Neural cell (in vitro differentiated cells): ENCODE results near the gene CYSRT1.

Source experiments
- EP300 ChIP-seq: fragments of 450-650 bp; conservative IDR thresholded peaks from 2 replicates; pipeline ENCODE4 v1.6.1; 2014; ENCODE audit warnings: antibody characterized with exemption, mild to moderate bottlenecking, moderate library complexity; ENCODE audit not compliant: poor library complexity, severe bottlenecking
- EZH2 ChIP-seq: fragments of 200-600, 300-800 bp; shearing (Covaris generic), sonication (generic); IDR thresholded peaks from 2 replicates; pipeline ENCODE4 v1.6.1; 2014; ENCODE audit warnings: antibody characterized with exemption, low read length, borderline replicate concordance, mild to moderate bottlenecking; ENCODE audit not compliant: insufficient read depth, poor library complexity, severe bottlenecking
- MXI1 ChIP-seq: fragments of 450-650 bp; conservative IDR thresholded peaks from 2 replicates; pipeline ENCODE4 v1.6.1; 2014; ENCODE audit warnings: antibody characterized with exemption, mild to moderate bottlenecking; ENCODE audit not compliant: poor library complexity, severe bottlenecking
- POLR2AphosphoS5 ChIP-seq: IDR thresholded peaks from 2 replicates; pipeline ENCODE4 v1.6.1; 2012
- RAD21 ChIP-seq: fragments of 450-650 bp; conservative IDR thresholded peaks from 2 replicates; pipeline ENCODE4 v1.6.1; 2014; ENCODE audit warnings: antibody characterized with exemption, mild to moderate bottlenecking, moderate library complexity
- SMC3 ChIP-seq: fragments of 450-650 bp; conservative IDR thresholded peaks from 2 replicates; pipeline ENCODE4 v1.6.1; 2014; ENCODE audit warnings: antibody characterized with exemption, mild to moderate bottlenecking, moderate library complexity; ENCODE audit not compliant: poor library complexity
- TAF1 ChIP-seq: IDR thresholded peaks from 2 replicates; pipeline ENCODE4 v1.6.1; 2012; ENCODE audit warnings: low read depth
- TF ChIP-seq, protein P1 (sequence below): fragments of 450-650 bp; IDR thresholded peaks from 2 replicates; pipeline ENCODE4 v1.5.1; 2014; ENCODE audit warnings: antibody characterized with exemption, mild to moderate bottlenecking, moderate library complexity; ENCODE audit not compliant: poor library complexity, severe bottlenecking
- TF ChIP-seq, protein P2 (sequence below): IDR thresholded peaks from 2 replicates; pipeline ENCODE4 v1.6.1; 2012; ENCODE audit warnings: borderline replicate concordance

GRCh38 chr9:137266162-137266527 lies 41.2 kb downstream of the CYSRT1 start:
- no peak for TF ChIP-seq EZH2
- no peak for TF ChIP-seq EP300
- TF ChIP-seq, protein P1, sequence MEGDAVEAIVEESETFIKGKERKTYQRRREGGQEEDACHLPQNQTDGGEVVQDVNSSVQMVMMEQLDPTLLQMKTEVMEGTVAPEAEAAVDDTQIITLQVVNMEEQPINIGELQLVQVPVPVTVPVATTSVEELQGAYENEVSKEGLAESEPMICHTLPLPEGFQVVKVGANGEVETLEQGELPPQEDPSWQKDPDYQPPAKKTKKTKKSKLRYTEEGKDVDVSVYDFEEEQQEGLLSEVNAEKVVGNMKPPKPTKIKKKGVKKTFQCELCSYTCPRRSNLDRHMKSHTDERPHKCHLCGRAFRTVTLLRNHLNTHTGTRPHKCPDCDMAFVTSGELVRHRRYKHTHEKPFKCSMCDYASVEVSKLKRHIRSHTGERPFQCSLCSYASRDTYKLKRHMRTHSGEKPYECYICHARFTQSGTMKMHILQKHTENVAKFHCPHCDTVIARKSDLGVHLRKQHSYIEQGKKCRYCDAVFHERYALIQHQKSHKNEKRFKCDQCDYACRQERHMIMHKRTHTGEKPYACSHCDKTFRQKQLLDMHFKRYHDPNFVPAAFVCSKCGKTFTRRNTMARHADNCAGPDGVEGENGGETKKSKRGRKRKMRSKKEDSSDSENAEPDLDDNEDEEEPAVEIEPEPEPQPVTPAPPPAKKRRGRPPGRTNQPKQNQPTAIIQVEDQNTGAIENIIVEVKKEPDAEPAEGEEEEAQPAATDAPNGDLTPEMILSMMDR, result no peak
- no peak for TF ChIP-seq MXI1
- no peak for TF ChIP-seq RAD21
- TF ChIP-seq, protein P2, sequence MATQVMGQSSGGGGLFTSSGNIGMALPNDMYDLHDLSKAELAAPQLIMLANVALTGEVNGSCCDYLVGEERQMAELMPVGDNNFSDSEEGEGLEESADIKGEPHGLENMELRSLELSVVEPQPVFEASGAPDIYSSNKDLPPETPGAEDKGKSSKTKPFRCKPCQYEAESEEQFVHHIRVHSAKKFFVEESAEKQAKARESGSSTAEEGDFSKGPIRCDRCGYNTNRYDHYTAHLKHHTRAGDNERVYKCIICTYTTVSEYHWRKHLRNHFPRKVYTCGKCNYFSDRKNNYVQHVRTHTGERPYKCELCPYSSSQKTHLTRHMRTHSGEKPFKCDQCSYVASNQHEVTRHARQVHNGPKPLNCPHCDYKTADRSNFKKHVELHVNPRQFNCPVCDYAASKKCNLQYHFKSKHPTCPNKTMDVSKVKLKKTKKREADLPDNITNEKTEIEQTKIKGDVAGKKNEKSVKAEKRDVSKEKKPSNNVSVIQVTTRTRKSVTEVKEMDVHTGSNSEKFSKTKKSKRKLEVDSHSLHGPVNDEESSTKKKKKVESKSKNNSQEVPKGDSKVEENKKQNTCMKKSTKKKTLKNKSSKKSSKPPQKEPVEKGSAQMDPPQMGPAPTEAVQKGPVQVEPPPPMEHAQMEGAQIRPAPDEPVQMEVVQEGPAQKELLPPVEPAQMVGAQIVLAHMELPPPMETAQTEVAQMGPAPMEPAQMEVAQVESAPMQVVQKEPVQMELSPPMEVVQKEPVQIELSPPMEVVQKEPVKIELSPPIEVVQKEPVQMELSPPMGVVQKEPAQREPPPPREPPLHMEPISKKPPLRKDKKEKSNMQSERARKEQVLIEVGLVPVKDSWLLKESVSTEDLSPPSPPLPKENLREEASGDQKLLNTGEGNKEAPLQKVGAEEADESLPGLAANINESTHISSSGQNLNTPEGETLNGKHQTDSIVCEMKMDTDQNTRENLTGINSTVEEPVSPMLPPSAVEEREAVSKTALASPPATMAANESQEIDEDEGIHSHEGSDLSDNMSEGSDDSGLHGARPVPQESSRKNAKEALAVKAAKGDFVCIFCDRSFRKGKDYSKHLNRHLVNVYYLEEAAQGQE, result no peak
- TF ChIP-seq POLR2AphosphoS5, result no peak
- no peak for TF ChIP-seq TAF1
- no peak for TF ChIP-seq SMC3
